Measurements from ENCODE around the gene CCR8. TPM values are rescaled to one million over a fixed set of nuclear protein-coding genes. Genes with fewer than 3 reads are reported as not detected.
A peak's percentile ranks its signal among the peaks of the same experiment; 100 is the strongest.

Gene CCR8
- total RNA-seq, 1 experiment from 2014 or later, result not detected

- Mint-ChIP-seq H3K27me3 (ENCODE audit: unreplicated experiment) (no peaks in the 10 kb centered on the region), H3K27ac (ENCODE audit: unreplicated experiment) (no peak overlapping the region), H3K9me3 (ENCODE audit: low read depth, unreplicated experiment) (no peaks in the 10 kb centered on the region), H3K4me3 (ENCODE audit: low read depth, unreplicated experiment) (no peak overlapping the region), H3K4me1 (ENCODE audit: low read depth, unreplicated experiment) (peaks cover 9% of the 10 kb centered on the region), H3K36me3 (ENCODE audit: insufficient read depth, unreplicated experiment) (no peaks in the 10 kb centered on the region)
- intact Hi-C loops (cut with micrococcal nuclease; ENCODE audit: unreplicated experiment), result loop anchor here (5.0 kb wide), 1 partner anchor 48 kb away; the partner anchor contains the start of gene SLC25A38
- no peak for DNase-seq
- CTCF ChIA-PET, result interaction anchor here (0.6 kb wide), 1 partner anchor 11 kb away, joined by 3 read pairs; no protein-coding TSS in a partner anchor
- BruUV-seq (replicated peaks), result no TSS peak
- no peak for TF ChIP-seq CTCF (IDR thresholded peaks at IDR 0.05; ENCODE audit: unreplicated experiment)
These were observed 4.7 kb downstream of the CCR8 start for GRCh38 chr3:39334205-39334604.

- no peaks in the 10 kb centered on the region for H3K27me3 Mint-ChIP-seq (ENCODE audit: unreplicated experiment)
- no TSS peak for BruUV-seq (replicated peaks)
- no peak for DNase-seq
- no peaks in the 10 kb centered on the region for H3K9me3 Mint-ChIP-seq (ENCODE audit: low read depth, unreplicated experiment)
- TF ChIP-seq CTCF (IDR thresholded peaks at IDR 0.05; ENCODE audit: unreplicated experiment), result no peak
- intact Hi-C loops (cut with micrococcal nuclease; ENCODE audit: unreplicated experiment), result no loop called here
- H3K27ac Mint-ChIP-seq (ENCODE audit: unreplicated experiment), result no peak overlapping the region
- CTCF ChIA-PET, result no interaction called here
- peaks cover 2% of the 10 kb centered on the region for H3K36me3 Mint-ChIP-seq (ENCODE audit: insufficient read depth, unreplicated experiment)
- peaks cover 9% of the 10 kb centered on the region for H3K4me1 Mint-ChIP-seq (ENCODE audit: low read depth, unreplicated experiment)
- no peak overlapping the region for H3K4me3 Mint-ChIP-seq (ENCODE audit: low read depth, unreplicated experiment)
These were observed 8.7 kb downstream of the CCR8 start for GRCh38 chr3:39338201-39338600.

GRCh38 chr3:39339086-39339485 is 9.6 kb downstream of the CCR8 start:
- no peak for TF ChIP-seq CTCF (IDR thresholded peaks at IDR 0.05; ENCODE audit: unreplicated experiment)
- no peaks in the 10 kb centered on the region for H3K27me3 Mint-ChIP-seq (ENCODE audit: unreplicated experiment)
- peaks cover 5% of the 10 kb centered on the region for H3K36me3 Mint-ChIP-seq (ENCODE audit: insufficient read depth, unreplicated experiment)
- DNase-seq, result no peak
- H3K4me1 Mint-ChIP-seq (ENCODE audit: low read depth, unreplicated experiment), result peaks cover 11% of the 10 kb centered on the region
- no peaks in the 10 kb centered on the region for H3K9me3 Mint-ChIP-seq (ENCODE audit: low read depth, unreplicated experiment)
- H3K4me3 Mint-ChIP-seq (ENCODE audit: low read depth, unreplicated experiment), result no peak overlapping the region
- CTCF ChIA-PET, result no interaction called here
- H3K27ac Mint-ChIP-seq (ENCODE audit: unreplicated experiment), result no peak overlapping the region
- BruUV-seq (replicated peaks), result no TSS peak
- intact Hi-C loops (cut with micrococcal nuclease; ENCODE audit: unreplicated experiment), result no loop called here

GRCh38 chr3:39343076-39343717 is 13.7 kb downstream of the CCR8 start:
- Mint-ChIP-seq H3K36me3 (ENCODE audit: insufficient read depth, unreplicated experiment) (peaks cover 5% of the 10 kb centered on the region), H3K4me3 (ENCODE audit: low read depth, unreplicated experiment) (no peak overlapping the region), H3K27ac (ENCODE audit: unreplicated experiment) (peak overlapping the region; percentile 62), H3K9me3 (ENCODE audit: low read depth, unreplicated experiment) (no peaks in the 10 kb centered on the region), H3K27me3 (ENCODE audit: unreplicated experiment) (no peaks in the 10 kb centered on the region), H3K4me1 (ENCODE audit: low read depth, unreplicated experiment) (peaks cover 11% of the 10 kb centered on the region)
- CTCF ChIA-PET, result no interaction called here
- TF ChIP-seq CTCF (IDR thresholded peaks at IDR 0.05; ENCODE audit: unreplicated experiment), result no peak
- DNase-seq, result no peak
- intact Hi-C loops (cut with micrococcal nuclease; ENCODE audit: unreplicated experiment), result no loop called here
- no TSS peak for BruUV-seq (replicated peaks)
